ENCODE results near the gene MAP1LC3B2.
"Not testable (repeated sequence)": the region's sequence is repeated elsewhere in the genome, so short reads cannot be mapped to it uniquely, and the experiment has no call there.

The MAP1LC3B2 gene

GRCh38 chr12:116561181-116561821 lies 2.1 kb downstream of the MAP1LC3B2 start:
- H3K4me1 ChIP-seq (ENCODE audit: control insufficient read depth, insufficient read depth, low read length): peaks cover 9% of the 10 kb centered on the region; the same call in 1 of the 2 replicates
- H3K27me3 ChIP-seq (ENCODE audit: control insufficient read depth, insufficient read depth, low read length): no peaks in the 10 kb centered on the region
- no peak overlapping the region for H3K4me3 ChIP-seq (ENCODE audit: low read depth, low read length)
- H3K9ac ChIP-seq (ENCODE audit: low read depth, low read length): no peak overlapping the region
- H3K36me3 ChIP-seq (ENCODE audit: control insufficient read depth, insufficient read depth, low read length): no peaks in the 10 kb centered on the region
- no peak overlapping the region for H3K27ac ChIP-seq (ENCODE audit: low read depth, low read length)
- H3K9me3 ChIP-seq (ENCODE audit: control insufficient read depth, insufficient read depth, low read length): peaks cover 4% of the 10 kb centered on the region; the same call in 1 of the 2 replicates

- peaks cover 9% of the 10 kb centered on the region; the same call in 1 of the 2 replicates for H3K4me1 ChIP-seq (ENCODE audit: control insufficient read depth, insufficient read depth, low read length)
- H3K4me3 ChIP-seq (ENCODE audit: low read depth, low read length): no peak overlapping the region
- H3K9me3 ChIP-seq (ENCODE audit: control insufficient read depth, insufficient read depth, low read length): peaks cover 4% of the 10 kb centered on the region; the same call in 1 of the 2 replicates
- H3K9ac ChIP-seq (ENCODE audit: low read depth, low read length): no peak overlapping the region
- no peaks in the 10 kb centered on the region for H3K27me3 ChIP-seq (ENCODE audit: control insufficient read depth, insufficient read depth, low read length)
- H3K36me3 ChIP-seq (ENCODE audit: control insufficient read depth, insufficient read depth, low read length): no peaks in the 10 kb centered on the region
- no peak overlapping the region for H3K27ac ChIP-seq (ENCODE audit: low read depth, low read length)
These were observed 2.9 kb downstream of the MAP1LC3B2 start for GRCh38 chr12:116562090-116562489.

GRCh38 chr12:116563262-116563661 lies 4.1 kb downstream of the MAP1LC3B2 start:
- peaks cover 4% of the 10 kb centered on the region; the same call in 1 of the 2 replicates for H3K9me3 ChIP-seq (ENCODE audit: control insufficient read depth, insufficient read depth, low read length)
- no peaks in the 10 kb centered on the region for H3K36me3 ChIP-seq (ENCODE audit: control insufficient read depth, insufficient read depth, low read length)
- no peaks in the 10 kb centered on the region for H3K27me3 ChIP-seq (ENCODE audit: control insufficient read depth, insufficient read depth, low read length)
- H3K27ac ChIP-seq (ENCODE audit: low read depth, low read length): no peak overlapping the region
- peaks cover 9% of the 10 kb centered on the region; the same call in 1 of the 2 replicates for H3K4me1 ChIP-seq (ENCODE audit: control insufficient read depth, insufficient read depth, low read length)
- H3K9ac ChIP-seq (ENCODE audit: low read depth, low read length): no peak overlapping the region
- no peak overlapping the region for H3K4me3 ChIP-seq (ENCODE audit: low read depth, low read length)

- Histone ChIP-seq H3K4me1 (ENCODE audit: control insufficient read depth, insufficient read depth, low read length) (peaks cover 8% of the 10 kb centered on the region; the same call in 1 of the 2 replicates), H3K9ac (ENCODE audit: low read depth, low read length) (no peak overlapping the region), H3K27ac (ENCODE audit: low read depth, low read length) (no peak overlapping the region)
These were observed 4.9 kb downstream of the MAP1LC3B2 start for GRCh38 chr12:116564080-116564479.

GRCh38 chr12:116565221-116565620 lies 6.0 kb downstream of the MAP1LC3B2 start:
- not testable (repeated sequence) for H3K27ac ChIP-seq (ENCODE audit: low read depth, low read length); H3K9me3 ChIP-seq (ENCODE audit: control insufficient read depth, insufficient read depth, low read length); H3K27me3 ChIP-seq (ENCODE audit: control insufficient read depth, insufficient read depth, low read length); H3K36me3 ChIP-seq (ENCODE audit: control insufficient read depth, insufficient read depth, low read length); H3K9ac ChIP-seq (ENCODE audit: low read depth, low read length); H3K4me3 ChIP-seq (ENCODE audit: low read depth, low read length); H3K4me1 ChIP-seq (ENCODE audit: control insufficient read depth, insufficient read depth, low read length)

More at GRCh38 chr12:116564080-116564479, 4.9 kb downstream of the MAP1LC3B2 start:
- Histone ChIP-seq H3K9me3 (ENCODE audit: control insufficient read depth, insufficient read depth, low read length) (peaks cover 4% of the 10 kb centered on the region; the same call in 1 of the 2 replicates), H3K27me3 (ENCODE audit: control insufficient read depth, insufficient read depth, low read length) (no peaks in the 10 kb centered on the region), H3K36me3 (ENCODE audit: control insufficient read depth, insufficient read depth, low read length) (no peaks in the 10 kb centered on the region), H3K4me3 (ENCODE audit: low read depth, low read length) (no peak overlapping the region)

GRCh38 chr12:116565963-116566362 lies 6.8 kb downstream of the MAP1LC3B2 start:
- no peak overlapping the region for H3K27ac ChIP-seq (ENCODE audit: low read depth, low read length)
- H3K4me3 ChIP-seq (ENCODE audit: low read depth, low read length): no peak overlapping the region
- no peak overlapping the region for H3K9ac ChIP-seq (ENCODE audit: low read depth, low read length)
- H3K27me3 ChIP-seq (ENCODE audit: control insufficient read depth, insufficient read depth, low read length): no peaks in the 10 kb centered on the region
- H3K9me3 ChIP-seq (ENCODE audit: control insufficient read depth, insufficient read depth, low read length): peaks cover 4% of the 10 kb centered on the region; the same call in 1 of the 2 replicates
- H3K36me3 ChIP-seq (ENCODE audit: control insufficient read depth, insufficient read depth, low read length): no peaks in the 10 kb centered on the region
- H3K4me1 ChIP-seq (ENCODE audit: control insufficient read depth, insufficient read depth, low read length): no peaks in the 10 kb centered on the region

GRCh38 chr12:116568203-116568602 lies 9.0 kb downstream of the MAP1LC3B2 start:
- H3K27me3 ChIP-seq (ENCODE audit: control insufficient read depth, insufficient read depth, low read length): no peaks in the 10 kb centered on the region
- H3K27ac ChIP-seq (ENCODE audit: low read depth, low read length): no peak overlapping the region
- no peaks in the 10 kb centered on the region for H3K36me3 ChIP-seq (ENCODE audit: control insufficient read depth, insufficient read depth, low read length)
- H3K4me3 ChIP-seq (ENCODE audit: low read depth, low read length): no peak overlapping the region
- no peak overlapping the region for H3K9ac ChIP-seq (ENCODE audit: low read depth, low read length)
- H3K4me1 ChIP-seq (ENCODE audit: control insufficient read depth, insufficient read depth, low read length): no peaks in the 10 kb centered on the region
- peaks cover 4% of the 10 kb centered on the region; the same call in 1 of the 2 replicates for H3K9me3 ChIP-seq (ENCODE audit: control insufficient read depth, insufficient read depth, low read length)

- H3K4me3 ChIP-seq (ENCODE audit: low read depth, low read length): no peak overlapping the region
- H3K9me3 ChIP-seq (ENCODE audit: control insufficient read depth, insufficient read depth, low read length): no peaks in the 10 kb centered on the region
- H3K27me3 ChIP-seq (ENCODE audit: control insufficient read depth, insufficient read depth, low read length): no peaks in the 10 kb centered on the region
- H3K27ac ChIP-seq (ENCODE audit: low read depth, low read length): no peak overlapping the region
- H3K9ac ChIP-seq (ENCODE audit: low read depth, low read length): no peak overlapping the region
- no peaks in the 10 kb centered on the region for H3K36me3 ChIP-seq (ENCODE audit: control insufficient read depth, insufficient read depth, low read length)
- H3K4me1 ChIP-seq (ENCODE audit: control insufficient read depth, insufficient read depth, low read length): no peaks in the 10 kb centered on the region
These were observed 11.9 kb downstream of the MAP1LC3B2 start for GRCh38 chr12:116571089-116571488.

- Histone ChIP-seq H3K27ac (ENCODE audit: low read depth, low read length) (no peak overlapping the region), H3K4me1 (ENCODE audit: control insufficient read depth, insufficient read depth, low read length) (no peaks in the 10 kb centered on the region), H3K9ac (ENCODE audit: low read depth, low read length) (no peak overlapping the region), H3K9me3 (ENCODE audit: control insufficient read depth, insufficient read depth, low read length) (no peaks in the 10 kb centered on the region), H3K27me3 (ENCODE audit: control insufficient read depth, insufficient read depth, low read length) (no peaks in the 10 kb centered on the region), H3K36me3 (ENCODE audit: control insufficient read depth, insufficient read depth, low read length) (no peaks in the 10 kb centered on the region), H3K4me3 (ENCODE audit: low read depth, low read length) (no peak overlapping the region)
These were observed 14.6 kb downstream of the MAP1LC3B2 start for GRCh38 chr12:116573776-116574175.

GRCh38 chr12:116575754-116576153 lies 16.6 kb downstream of the MAP1LC3B2 start:
- not testable (repeated sequence) for H3K9ac ChIP-seq (ENCODE audit: low read depth, low read length)

GRCh38 chr12:116577154-116577561 lies 18.0 kb downstream of the MAP1LC3B2 start:
- H3K27ac ChIP-seq (ENCODE audit: low read depth, low read length): no peak overlapping the region
- H3K27me3 ChIP-seq (ENCODE audit: control insufficient read depth, insufficient read depth, low read length): no peaks in the 10 kb centered on the region
- H3K36me3 ChIP-seq (ENCODE audit: control insufficient read depth, insufficient read depth, low read length): no peaks in the 10 kb centered on the region
- no peaks in the 10 kb centered on the region for H3K9me3 ChIP-seq (ENCODE audit: control insufficient read depth, insufficient read depth, low read length)
- no peak overlapping the region for H3K4me3 ChIP-seq (ENCODE audit: low read depth, low read length)
- H3K9ac ChIP-seq (ENCODE audit: low read depth, low read length): no peak overlapping the region
- H3K4me1 ChIP-seq (ENCODE audit: control insufficient read depth, insufficient read depth, low read length): no peaks in the 10 kb centered on the region

More at GRCh38 chr12:116575754-116576153, 16.6 kb downstream of the MAP1LC3B2 start:
- not testable (repeated sequence) for H3K36me3 ChIP-seq (ENCODE audit: control insufficient read depth, insufficient read depth, low read length); H3K4me3 ChIP-seq (ENCODE audit: low read depth, low read length); H3K27me3 ChIP-seq (ENCODE audit: control insufficient read depth, insufficient read depth, low read length); H3K27ac ChIP-seq (ENCODE audit: low read depth, low read length); H3K9me3 ChIP-seq (ENCODE audit: control insufficient read depth, insufficient read depth, low read length); H3K4me1 ChIP-seq (ENCODE audit: control insufficient read depth, insufficient read depth, low read length)
